ENCODE results near the gene MT1H. TPM values are rescaled to one million over a fixed set of nuclear protein-coding genes. Genes with fewer than 3 reads are reported as not detected.
A peak's percentile ranks its signal among the peaks of the same experiment; 100 is the strongest.

MT1H gene
- total RNA-seq, 5 donors from 2014 or later (not counting 1 experiment from before 2014, with no cell fraction given), result 1.4 TPM; not detected in 4

DNA sequence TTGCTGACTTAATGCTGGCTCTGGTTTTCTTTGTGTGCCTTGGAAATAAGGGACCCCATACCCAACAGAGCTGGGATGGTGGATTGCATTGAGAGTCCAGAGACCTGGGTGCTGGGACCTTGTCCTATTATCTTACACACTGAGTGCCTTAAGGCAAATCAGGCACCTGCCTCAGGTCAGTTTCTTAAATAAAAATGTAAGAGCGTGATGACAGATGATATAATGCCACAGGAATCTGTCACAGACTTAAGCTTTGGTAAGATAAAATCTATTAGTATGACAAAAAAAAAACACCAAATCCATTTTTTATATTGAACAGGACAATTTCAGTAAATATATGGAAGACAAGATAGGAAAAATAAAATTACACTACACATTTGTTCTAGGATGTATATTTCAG, 29.5 kb upstream of the MT1H start:
- Histone ChIP-seq H3K4me1 (ENCODE audit: control insufficient read depth in 1 of 2, extremely low read depth in 1 of 2, insufficient read depth in 2 of 2, low read length in 2 of 2) (peaks cover 2 to 39% of the 10 kb centered on the region in 2 experiments), H3K36me3 (ENCODE audit: control insufficient read depth in 2 of 2, extremely low read depth in 1 of 2, insufficient read depth in 1 of 2, low read length in 1 of 2) (no peaks in the 10 kb centered on the region), H3K9me3 (no peaks in the 10 kb centered on the region), H3K27me3 (replicated peaks in 1 of 2; ENCODE audit: control insufficient read depth in 2 of 2, extremely low read depth in 1 of 2, insufficient read depth in 2 of 2, low read length in 1 of 2) (peaks cover 12 to 48% of the 10 kb centered on the region in 2 experiments), H3K27ac (ENCODE audit: low read length) (no peak overlapping the region), H3K4me3 (ENCODE audit: control insufficient read depth in 1 of 2, extremely low read depth in 1 of 2, low read length in 1 of 2) (no peak overlapping the region)
- POLR2A ChIA-PET, result no interaction called here
- no CpG with 5 or more reads among the region's 1 CpG for WGBS (ENCODE audit: insufficient coverage)
- CTCF ChIA-PET, result interaction anchor here in 1 of 2 donors (1.1 kb wide), 1 partner anchor 64 kb away, joined by 3 read pairs; no protein-coding TSS in a partner anchor
- DNase-seq (no peak), ATAC-seq (replicated peaks in 1 of 4) (no peak)
- no peaks in the 10 kb centered on the region for H3K9me3 Mint-ChIP-seq
- no peaks in the 10 kb centered on the region for H3K36me3 Mint-ChIP-seq
- H3K27ac Mint-ChIP-seq, result no peak overlapping the region
- H3K4me1 Mint-ChIP-seq, result peaks cover 35 to 46% (median 35%) of the 10 kb centered on the region in 3 donors
- H3K27me3 Mint-ChIP-seq, result peaks cover 47 to 59% of the 10 kb centered on the region in 2 donors
- no peak overlapping the region for H3K4me3 Mint-ChIP-seq

DNA sequence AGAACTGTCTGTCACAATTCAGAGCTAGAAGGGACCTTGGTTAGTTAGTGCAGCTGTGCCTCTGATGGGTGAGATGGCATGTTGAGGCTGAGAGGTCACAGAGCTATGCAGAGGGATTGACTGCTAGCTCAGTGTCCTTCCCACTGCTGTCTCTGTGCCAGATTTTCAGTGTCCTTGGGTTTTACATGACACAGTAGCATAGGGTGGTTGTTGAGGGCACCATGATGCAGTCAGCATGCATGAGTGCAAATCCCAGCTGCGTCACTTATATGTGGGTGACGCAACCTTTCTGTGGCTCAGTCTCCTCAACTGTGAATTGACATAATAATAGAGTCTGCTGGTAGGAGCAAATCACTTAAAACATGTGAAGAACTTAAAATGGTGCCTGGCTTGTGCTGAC, 28.4 kb upstream of the MT1H start:
- Histone ChIP-seq H3K27ac (ENCODE audit: low read length) (no peak overlapping the region), H3K36me3 (ENCODE audit: control insufficient read depth in 2 of 2, extremely low read depth in 1 of 2, insufficient read depth in 1 of 2, low read length in 1 of 2) (no peaks in the 10 kb centered on the region), H3K4me3 (ENCODE audit: control insufficient read depth in 1 of 2, extremely low read depth in 1 of 2, low read length in 1 of 2) (no peak overlapping the region), H3K27me3 (replicated peaks in 1 of 2; ENCODE audit: control insufficient read depth in 2 of 2, extremely low read depth in 1 of 2, insufficient read depth in 2 of 2, low read length in 1 of 2) (peaks cover 21 to 41% of the 10 kb centered on the region in 2 experiments), H3K4me1 (ENCODE audit: control insufficient read depth in 1 of 2, extremely low read depth in 1 of 2, insufficient read depth in 2 of 2, low read length in 2 of 2) (peaks cover 2 to 31% of the 10 kb centered on the region in 2 experiments), H3K9me3 (no peaks in the 10 kb centered on the region)
- Mint-ChIP-seq H3K4me3 (no peak overlapping the region), H3K36me3 (no peaks in the 10 kb centered on the region), H3K27ac (no peak overlapping the region), H3K4me1 (peaks cover 28 to 38% (median 34%) of the 10 kb centered on the region in 3 donors), H3K27me3 (peaks cover 44 to 50% of the 10 kb centered on the region in 2 donors), H3K9me3 (no peaks in the 10 kb centered on the region)
- ATAC-seq (replicated peaks in 1 of 4) (no peak), DNase-seq (no peak)
- ChIA-PET POLR2A (no interaction called here), CTCF (interaction anchor here (1.1 to 1.3 kb wide), 2 partner anchors 61 to 65 kb away, joined by 3 to 4 read pairs; no protein-coding TSS in a partner anchor)
- WGBS (ENCODE audit: insufficient coverage), result 100% methylated on average over 2 of the region's 2 CpGs

DNA sequence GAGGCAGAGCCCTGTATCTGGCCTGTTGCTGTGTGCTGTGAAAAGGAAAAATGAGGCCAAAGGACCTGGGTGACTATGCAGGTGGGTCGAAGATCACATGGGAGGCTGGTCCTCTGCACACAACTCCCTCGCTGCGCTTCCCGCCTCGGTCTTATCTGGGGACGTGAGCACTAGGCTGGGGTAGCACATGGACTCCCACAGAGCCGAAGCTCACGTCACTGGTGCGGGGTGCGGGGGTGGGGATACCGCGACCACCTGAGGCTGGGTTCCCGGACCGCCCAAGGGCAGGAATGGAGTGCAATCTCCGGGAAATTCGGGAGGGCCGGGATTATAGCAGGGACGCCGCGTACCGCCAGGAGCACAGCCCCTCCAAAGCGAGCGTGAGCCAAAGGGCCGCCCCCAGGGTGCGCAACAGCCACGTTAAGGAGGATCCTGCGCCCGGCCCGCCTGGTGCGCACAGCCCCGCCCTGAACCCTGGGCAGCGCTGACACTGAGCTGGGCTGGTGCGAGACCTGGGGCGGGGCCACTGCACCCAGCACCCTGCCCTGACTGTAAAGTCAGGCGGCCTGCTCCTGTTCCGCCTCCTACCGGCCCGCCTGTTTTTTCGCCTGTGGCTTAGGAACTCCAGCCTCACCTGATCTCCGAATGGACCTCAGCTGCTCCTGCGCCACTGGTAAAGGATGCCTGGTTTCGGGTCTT, 26.4 kb upstream of the MT1H start:
- CTCF ChIA-PET, result interaction anchor here (0.6 to 1.8 kb wide), 9 partner anchors 12 to 387 kb away, joined by 3 to 11 read pairs (median 4); partner anchors contain the start of gene MT2A (in 1 of the 2)
- H3K27me3 ChIP-seq (replicated peaks in 1 of 2; ENCODE audit: control insufficient read depth in 2 of 2, extremely low read depth in 1 of 2, insufficient read depth in 2 of 2, low read length in 1 of 2), result peaks cover 34 to 37% of the 10 kb centered on the region in 2 experiments
- POLR2A ChIA-PET, result interaction anchor here (0.5 to 1.0 kb wide), 4 partner anchors 32 to 318 kb away, joined by 3 to 5 read pairs (median 4); no protein-coding TSS in a partner anchor

GRCh38 chr16:56643833-56644232, 25.8 kb upstream of the MT1H start:
- Mint-ChIP-seq H3K27me3 (peaks cover 30 to 36% of the 10 kb centered on the region in 2 donors), H3K27ac (peak overlapping the region in 1 of 2 donors; percentile 49)

More for the DNA sequence above, 26.4 kb upstream of the MT1H start:
- H3K9me3 Mint-ChIP-seq, result no peaks in the 10 kb centered on the region
- DNase-seq, result peak; percentile 35 to 87 (median 57)
- peaks cover 21 to 27% (median 24%) of the 10 kb centered on the region in 3 donors for H3K4me1 Mint-ChIP-seq
- WGBS (ENCODE audit: insufficient coverage), result 7% methylated on average over 42 of the region's 42 CpGs
- Histone ChIP-seq H3K4me1 (ENCODE audit: control insufficient read depth in 1 of 2, extremely low read depth in 1 of 2, insufficient read depth in 2 of 2, low read length in 2 of 2) (peaks cover 2 to 22% of the 10 kb centered on the region in 2 experiments), H3K4me3 (ENCODE audit: control insufficient read depth in 1 of 2, extremely low read depth in 1 of 2, low read length in 1 of 2) (peak overlapping the region; percentile 42 to 60), H3K9me3 (no peaks in the 10 kb centered on the region), H3K36me3 (ENCODE audit: control insufficient read depth in 2 of 2, extremely low read depth in 1 of 2, insufficient read depth in 1 of 2, low read length in 1 of 2) (no peaks in the 10 kb centered on the region), H3K27ac (ENCODE audit: low read length) (no peak overlapping the region)
- no peaks in the 10 kb centered on the region for H3K36me3 Mint-ChIP-seq
- ATAC-seq (replicated peaks in 1 of 4), result peak; percentile 99 to 100 (median 100)
- H3K27me3 Mint-ChIP-seq, result peaks cover 31 to 35% of the 10 kb centered on the region in 2 donors
- peak overlapping the region in 1 of 2 donors; percentile 49 for H3K27ac Mint-ChIP-seq
- H3K4me3 Mint-ChIP-seq, result peak overlapping the region; percentile 69 to 71 (median 70)

DNA sequence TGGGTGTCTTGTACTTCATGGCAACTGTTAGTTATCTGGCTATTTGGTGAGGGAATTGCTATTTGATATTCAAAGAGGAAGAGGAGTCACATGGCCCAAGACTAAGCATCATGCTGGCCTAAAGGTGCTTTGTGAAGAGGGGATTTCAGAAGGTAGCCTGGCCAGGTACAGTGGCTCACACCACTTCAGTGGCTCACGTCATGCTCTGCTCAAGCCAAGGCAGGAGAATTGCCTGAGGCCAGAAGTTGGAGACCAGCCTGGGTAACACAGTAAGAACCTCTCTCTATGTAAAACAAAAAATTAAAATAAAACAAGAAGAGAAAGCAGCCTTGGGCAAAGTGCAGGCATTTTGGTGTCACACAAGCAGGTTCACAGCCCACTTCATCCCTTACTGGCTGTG, 24.3 kb upstream of the MT1H start:
- Histone ChIP-seq H3K9me3 (no peaks in the 10 kb centered on the region), H3K27me3 (replicated peaks in 1 of 2; ENCODE audit: control insufficient read depth in 2 of 2, extremely low read depth in 1 of 2, insufficient read depth in 2 of 2, low read length in 1 of 2) (peaks cover 31 to 32% of the 10 kb centered on the region in 2 experiments), H3K4me3 (ENCODE audit: control insufficient read depth in 1 of 2, extremely low read depth in 1 of 2, low read length in 1 of 2) (no peak overlapping the region), H3K36me3 (ENCODE audit: control insufficient read depth in 2 of 2, extremely low read depth in 1 of 2, insufficient read depth in 1 of 2, low read length in 1 of 2) (no peaks in the 10 kb centered on the region), H3K4me1 (ENCODE audit: control insufficient read depth in 1 of 2, extremely low read depth in 1 of 2, insufficient read depth in 2 of 2, low read length in 2 of 2) (peaks cover 2 to 18% of the 10 kb centered on the region in 2 experiments), H3K27ac (ENCODE audit: low read length) (no peak overlapping the region)
- H3K4me1 Mint-ChIP-seq, result peaks cover 21 to 24% (median 24%) of the 10 kb centered on the region in 3 donors
- H3K36me3 Mint-ChIP-seq, result no peaks in the 10 kb centered on the region
- H3K27me3 Mint-ChIP-seq, result peaks cover 23 to 28% of the 10 kb centered on the region in 2 donors
- DNase-seq (no peak), ATAC-seq (replicated peaks in 1 of 4) (no peak)
- WGBS (ENCODE audit: insufficient coverage), result no CpG with 5 or more reads among the region's 1 CpG
- ChIA-PET CTCF (no interaction called here), POLR2A (no interaction called here)
- H3K9me3 Mint-ChIP-seq, result no peaks in the 10 kb centered on the region
- H3K4me3 Mint-ChIP-seq, result no peak overlapping the region
- H3K27ac Mint-ChIP-seq, result no peak overlapping the region

More at GRCh38 chr16:56643833-56644232, 25.8 kb upstream of the MT1H start:
- ChIA-PET POLR2A (interaction anchor here in 1 of 2 donors (0.7 to 1.0 kb wide), 2 partner anchors 34 to 114 kb away, joined by 4 to 5 read pairs; no protein-coding TSS in a partner anchor), CTCF (interaction anchor here (0.6 to 1.8 kb wide), 9 partner anchors 11 to 386 kb away, joined by 3 to 11 read pairs (median 4); partner anchors contain the start of gene MT2A (in 1 of the 2))
- Mint-ChIP-seq H3K9me3 (no peaks in the 10 kb centered on the region), H3K36me3 (no peaks in the 10 kb centered on the region), H3K4me1 (peaks cover 21 to 24% (median 24%) of the 10 kb centered on the region in 3 donors), H3K4me3 (peak overlapping the region; percentile 69 to 71 (median 70))
- Histone ChIP-seq H3K4me1 (ENCODE audit: control insufficient read depth in 1 of 2, extremely low read depth in 1 of 2, insufficient read depth in 2 of 2, low read length in 2 of 2) (peaks cover 2 to 18% of the 10 kb centered on the region in 2 experiments), H3K36me3 (ENCODE audit: control insufficient read depth in 2 of 2, extremely low read depth in 1 of 2, insufficient read depth in 1 of 2, low read length in 1 of 2) (no peaks in the 10 kb centered on the region), H3K4me3 (ENCODE audit: control insufficient read depth in 1 of 2, extremely low read depth in 1 of 2, low read length in 1 of 2) (peak overlapping the region; percentile 42 to 60), H3K27me3 (replicated peaks in 1 of 2; ENCODE audit: control insufficient read depth in 2 of 2, extremely low read depth in 1 of 2, insufficient read depth in 2 of 2, low read length in 1 of 2) (peaks cover 34 to 37% of the 10 kb centered on the region in 2 experiments), H3K27ac (ENCODE audit: low read length) (no peak overlapping the region), H3K9me3 (no peaks in the 10 kb centered on the region)
- ATAC-seq (replicated peaks in 1 of 4) (no peak), DNase-seq (no peak)
- WGBS (ENCODE audit: insufficient coverage), result 75% methylated on average over 4 of the region's 5 CpGs

DNA sequence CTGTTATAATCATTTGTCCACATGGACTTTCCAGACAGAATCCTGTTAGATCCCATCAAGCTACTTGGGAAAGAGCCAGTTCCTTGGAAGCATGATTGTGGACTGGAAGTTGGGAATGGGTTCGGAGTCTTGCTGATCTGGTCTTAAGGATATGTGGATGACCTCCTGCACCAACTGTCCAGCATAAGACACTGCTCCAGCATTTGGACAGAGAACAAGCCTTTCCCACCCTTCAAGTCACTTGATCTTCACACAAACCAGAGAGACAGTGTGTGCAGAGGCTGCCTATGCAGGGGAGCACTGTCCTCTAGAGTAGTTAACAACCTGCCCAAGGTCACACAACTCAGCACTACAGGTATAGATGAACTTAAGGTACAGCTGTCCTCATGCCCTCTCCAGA, 23.8 kb upstream of the MT1H start:
- DNase-seq (no peak), ATAC-seq (replicated peaks in 1 of 4) (no peak)
- Histone ChIP-seq H3K27ac (ENCODE audit: low read length) (no peak overlapping the region), H3K4me3 (ENCODE audit: control insufficient read depth in 1 of 2, extremely low read depth in 1 of 2, low read length in 1 of 2) (no peak overlapping the region), H3K9me3 (no peaks in the 10 kb centered on the region), H3K36me3 (ENCODE audit: control insufficient read depth in 2 of 2, extremely low read depth in 1 of 2, insufficient read depth in 1 of 2, low read length in 1 of 2) (no peaks in the 10 kb centered on the region), H3K4me1 (ENCODE audit: control insufficient read depth in 1 of 2, extremely low read depth in 1 of 2, insufficient read depth in 2 of 2, low read length in 2 of 2) (peaks cover 2 to 18% of the 10 kb centered on the region in 2 experiments), H3K27me3 (replicated peaks in 1 of 2; ENCODE audit: control insufficient read depth in 2 of 2, extremely low read depth in 1 of 2, insufficient read depth in 2 of 2, low read length in 1 of 2) (peaks cover 30 to 31% of the 10 kb centered on the region in 2 experiments)
- Mint-ChIP-seq H3K27me3 (peaks cover 18 to 23% of the 10 kb centered on the region in 2 donors), H3K9me3 (no peaks in the 10 kb centered on the region), H3K27ac (no peak overlapping the region), H3K4me1 (peaks cover 21 to 24% (median 24%) of the 10 kb centered on the region in 3 donors), H3K36me3 (no peaks in the 10 kb centered on the region), H3K4me3 (no peak overlapping the region)
- no CpG with 5 or more reads among the region's 1 CpG for WGBS (ENCODE audit: insufficient coverage)
- ChIA-PET POLR2A (no interaction called here), CTCF (interaction anchor here in 1 of 2 donors (0.9 kb wide), 1 partner anchor 56 kb away, joined by 5 read pairs; no protein-coding TSS in a partner anchor)
